Measurements from ENCODE around the gene CRABP2.

Gene CRABP2

DNA sequence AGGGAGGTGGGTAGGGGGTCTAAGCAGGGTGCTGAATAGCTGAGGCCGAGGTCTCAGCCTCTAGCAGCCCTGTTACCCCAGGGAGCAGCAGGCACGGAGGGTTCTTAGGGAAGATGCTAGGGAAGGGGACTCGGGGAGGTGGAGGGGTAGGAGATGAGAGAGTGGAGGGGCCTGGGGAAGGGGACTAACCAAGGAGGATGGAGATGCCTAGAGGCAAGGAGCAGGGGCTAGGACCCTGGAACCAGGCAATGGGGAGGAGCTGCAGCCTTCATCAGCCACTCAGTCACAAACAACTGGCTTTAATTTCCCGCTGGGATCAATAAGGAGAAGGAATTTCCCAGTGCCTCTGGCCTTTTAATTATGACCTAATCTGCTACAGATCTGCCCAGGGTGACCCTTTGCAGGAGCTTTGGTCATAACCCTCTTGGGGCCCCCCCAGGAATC is 2.9 kb upstream of the CRABP2 start:
- no peak for DNase-seq

DNA sequence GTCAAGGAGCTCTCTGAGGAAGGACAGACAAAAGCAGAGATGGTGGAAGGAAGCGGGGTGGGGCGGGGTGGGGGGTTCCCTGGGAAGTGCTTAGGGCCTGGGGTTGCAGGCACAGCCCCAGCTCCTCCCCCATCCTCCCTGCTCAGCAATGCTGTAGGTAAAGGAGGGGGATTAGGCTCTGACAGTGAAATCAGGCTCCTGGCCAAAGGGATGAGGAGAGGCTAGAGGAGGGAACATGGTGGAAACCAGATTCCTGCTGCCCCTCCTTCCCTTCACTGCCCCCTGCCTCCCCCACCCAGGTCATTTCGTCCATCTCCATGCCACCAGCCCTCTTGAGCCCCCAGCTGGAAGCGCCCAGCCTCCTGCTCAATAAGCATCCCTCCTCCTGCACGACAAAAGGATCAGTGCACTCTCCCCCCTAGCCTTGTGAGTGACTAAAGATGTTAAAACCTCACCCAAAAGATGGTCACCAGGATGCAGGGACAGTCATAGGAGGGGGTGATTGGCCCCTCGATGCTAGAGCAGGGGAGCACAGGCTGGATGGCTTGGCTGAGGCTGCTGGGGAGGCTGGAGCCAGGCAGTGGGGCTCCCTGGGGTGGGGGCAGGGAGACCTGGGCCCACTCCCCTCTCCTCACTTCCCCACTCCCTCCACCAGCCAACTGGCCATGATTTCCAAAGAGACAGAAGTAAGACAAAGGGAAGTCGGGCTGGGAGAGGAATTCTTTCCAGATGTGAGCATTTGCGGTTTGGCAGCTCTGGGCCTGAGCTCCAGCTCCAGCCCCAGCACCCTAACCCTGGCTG is 2.2 kb upstream of the CRABP2 start:
- peak; percentile 66 for DNase-seq

DNA sequence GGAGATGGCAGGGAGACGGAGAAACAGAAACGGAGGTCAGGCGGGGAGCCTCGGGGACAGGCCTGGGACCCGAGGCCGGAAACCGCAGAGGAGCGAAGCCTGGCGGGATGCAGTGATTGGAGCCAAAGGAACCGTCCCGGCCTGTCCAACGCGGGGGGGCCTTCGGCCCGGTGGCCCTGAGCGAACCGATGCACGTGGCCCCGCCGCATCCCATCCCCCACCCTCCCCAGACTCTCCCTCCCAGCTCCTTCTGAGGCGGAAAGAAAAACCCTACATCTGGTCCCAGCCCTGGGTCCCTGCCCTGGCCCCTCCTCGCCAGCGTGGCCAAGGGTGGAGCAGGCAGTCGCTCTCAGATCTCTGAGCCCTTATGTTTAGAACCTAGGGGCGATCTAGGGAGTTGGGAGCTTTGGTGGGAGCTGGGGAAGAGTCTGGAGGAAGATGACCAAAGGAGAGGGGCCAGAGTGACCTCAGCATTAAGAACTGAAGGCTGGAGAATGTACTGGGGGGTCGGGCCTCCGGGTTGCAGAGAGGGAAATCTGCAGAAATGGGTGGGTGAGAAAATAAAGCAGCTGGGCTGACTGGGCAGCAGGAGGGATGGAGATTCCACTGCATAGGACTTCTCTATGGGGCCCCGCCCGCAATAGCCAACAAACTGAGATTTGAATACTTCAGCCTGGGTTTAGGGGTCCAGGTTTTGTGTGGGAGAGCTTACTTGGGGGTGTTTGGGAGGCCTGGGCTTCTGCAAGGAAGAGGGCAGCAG is 1.5 kb upstream of the CRABP2 start:
- peak; percentile 57 for DNase-seq

- peak; percentile 43 for DNase-seq
Observed at GRCh38 chr1:156705918-156706656, 704 bp upstream of the CRABP2 start.

DNA sequence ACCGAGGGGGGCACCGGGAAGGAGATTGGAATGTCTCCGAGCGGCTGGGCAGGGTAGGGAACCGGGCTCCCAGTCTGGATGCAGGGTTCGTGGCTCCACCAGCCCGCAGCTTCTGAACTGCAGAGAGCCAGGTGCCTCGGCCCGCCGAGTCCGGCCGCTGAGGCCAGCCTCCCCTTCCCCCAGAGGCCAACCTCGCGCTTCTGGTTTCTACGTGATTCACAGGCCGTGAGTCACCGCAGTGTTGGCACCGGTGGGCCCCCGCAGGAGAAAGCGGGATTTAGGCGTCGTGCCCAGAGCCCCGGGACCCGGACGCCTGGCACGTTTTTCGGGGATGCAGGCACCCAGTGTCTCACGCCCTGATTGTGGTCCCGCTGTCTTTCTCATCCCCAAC is 458 bp downstream of the CRABP2 start:
- peak; percentile 75 for DNase-seq

- DNase-seq: no peak
Observed at GRCh38 chr1:156704166-156704711, 1.1 kb downstream of the CRABP2 start.

DNA sequence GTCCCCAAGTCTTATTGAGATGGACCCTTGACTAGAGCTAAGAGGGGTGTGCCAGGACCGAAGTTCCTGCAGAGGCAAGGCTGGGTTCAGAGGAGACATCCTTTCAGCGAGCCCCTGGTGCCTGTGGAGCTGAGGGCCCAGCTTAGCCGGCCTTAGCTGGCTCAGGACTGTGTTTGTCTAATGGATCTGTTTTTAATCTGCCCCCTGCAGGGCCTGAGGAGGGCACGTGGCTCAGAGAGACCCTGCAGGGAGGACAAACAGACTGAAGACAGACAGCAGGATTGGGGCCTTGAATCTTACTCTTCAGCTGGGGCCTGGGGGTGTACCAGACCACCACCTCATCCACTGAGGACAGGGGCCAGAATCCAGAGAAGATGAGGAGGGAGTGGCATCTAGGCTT is 1.6 kb downstream of the CRABP2 start:
- peak; percentile 50 for DNase-seq

- no peak for DNase-seq
Observed at GRCh38 chr1:156703336-156703735, 2.0 kb downstream of the CRABP2 start.

GRCh38 chr1:156700736-156701531 is 4.4 kb downstream of the CRABP2 start:
- DNase-seq: no peak

GRCh38 chr1:156698995-156699394 is 6.4 kb downstream of the CRABP2 start:
- DNase-seq: no peak

DNA sequence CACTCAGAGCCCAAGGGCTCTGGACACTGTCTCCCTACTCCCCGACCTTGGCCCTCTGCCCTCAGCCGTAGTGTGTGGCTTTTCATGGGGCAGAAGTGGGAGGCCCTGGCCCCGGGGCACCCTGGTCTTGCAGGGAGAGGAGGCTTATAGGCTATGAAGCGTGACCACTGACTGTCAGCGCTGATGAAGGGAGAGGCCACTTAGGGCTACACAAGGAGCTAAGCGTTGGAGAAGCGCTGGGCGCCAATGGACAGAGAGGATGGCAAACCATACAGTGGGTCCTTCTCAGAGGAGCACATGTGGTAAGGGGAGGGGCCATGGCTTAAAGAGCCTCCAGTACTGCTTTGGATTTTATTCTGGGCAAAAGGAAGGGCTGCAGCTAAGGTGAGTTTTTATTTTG is 7.9 kb downstream of the CRABP2 start:
- DNase-seq: no peak

DNA sequence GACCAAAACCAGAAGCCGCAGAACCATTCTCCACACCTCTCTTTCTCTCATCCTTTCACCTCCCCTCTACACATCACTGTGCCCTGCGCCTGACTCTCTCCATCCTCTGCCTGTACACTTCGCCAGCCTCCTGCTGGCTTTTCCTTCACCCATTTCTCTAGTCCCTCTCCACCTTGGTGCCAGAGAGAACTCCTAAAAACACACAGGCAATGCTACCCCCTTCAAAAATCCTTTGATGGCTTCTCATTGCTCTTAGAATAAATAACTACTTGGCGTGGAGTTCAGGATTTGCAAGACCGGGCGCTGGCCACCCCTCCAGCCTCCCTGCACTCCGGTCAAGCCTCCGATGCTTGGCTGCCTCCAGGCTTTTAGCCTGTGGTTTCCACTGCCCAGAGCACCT is 8.6 kb downstream of the CRABP2 start:
- no peak for DNase-seq

DNA sequence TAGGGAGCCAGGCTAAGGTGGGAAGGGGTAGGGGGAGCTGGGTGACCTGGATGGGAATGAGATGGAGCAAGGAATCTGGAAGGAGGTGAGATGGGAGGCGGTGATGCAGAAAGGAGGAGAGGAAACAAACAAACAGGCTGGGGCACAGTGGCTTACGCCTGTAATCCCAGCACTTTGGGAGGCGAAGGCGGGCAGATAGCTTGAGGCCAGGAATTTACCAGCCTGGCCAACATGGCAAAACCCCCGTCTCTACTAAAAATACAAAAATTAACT is 10.8 kb downstream of the CRABP2 start:
- no peak for DNase-seq

- DNase-seq: no peak
Observed at GRCh38 chr1:156693848-156694689, 11.3 kb downstream of the CRABP2 start.

DNA sequence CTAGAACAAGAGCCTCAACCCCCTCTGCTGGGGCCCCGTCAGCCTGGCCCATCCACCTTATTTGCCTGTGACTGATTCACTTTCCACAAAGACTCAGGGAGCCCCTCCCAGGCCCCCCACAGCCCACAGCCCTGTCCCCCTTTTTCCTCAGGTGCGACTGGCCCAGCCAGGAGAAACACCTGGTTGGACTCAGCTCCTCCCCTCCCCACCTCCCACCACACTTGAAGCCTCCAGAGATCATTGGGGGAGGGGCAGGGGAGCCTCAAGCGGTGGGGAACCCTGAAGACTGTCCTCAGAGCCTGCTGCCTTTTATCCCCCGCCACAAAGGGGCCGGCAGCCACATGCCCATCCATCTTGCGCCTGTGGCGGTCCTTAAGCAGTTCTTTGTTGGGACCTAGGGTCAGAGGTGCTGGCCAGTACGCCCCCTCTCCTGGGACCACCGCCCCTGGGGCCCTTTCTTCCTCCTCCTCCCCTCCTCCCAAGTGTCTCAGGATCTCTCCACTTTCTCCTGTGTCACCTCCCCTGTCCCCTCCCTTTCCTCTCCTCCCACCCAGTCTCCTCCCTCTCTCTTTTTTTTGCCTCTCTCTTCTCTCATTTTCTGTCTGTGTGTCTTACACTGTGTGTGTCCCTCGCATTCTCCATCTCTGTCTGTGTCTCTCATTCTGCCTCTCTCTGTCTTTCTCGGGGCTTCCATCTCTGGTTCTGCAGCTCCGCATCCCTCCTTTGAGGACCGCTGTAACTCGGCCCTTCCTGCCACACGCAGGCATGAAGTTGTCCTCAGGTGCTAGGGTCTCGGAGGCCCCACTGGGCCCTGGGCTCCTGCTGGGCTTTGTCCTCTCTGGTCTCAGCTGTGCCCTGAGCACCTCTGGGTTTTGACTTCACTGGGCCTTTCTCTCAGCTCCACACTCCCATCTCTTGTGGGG is 12.2 kb downstream of the CRABP2 start:
- DNase-seq: no peak

GRCh38 chr1:156692441-156692924 is 12.9 kb downstream of the CRABP2 start:
- DNase-seq: no peak

GRCh38 chr1:156691665-156692440 is 13.5 kb downstream of the CRABP2 start:
- DNase-seq: no peak

DNA sequence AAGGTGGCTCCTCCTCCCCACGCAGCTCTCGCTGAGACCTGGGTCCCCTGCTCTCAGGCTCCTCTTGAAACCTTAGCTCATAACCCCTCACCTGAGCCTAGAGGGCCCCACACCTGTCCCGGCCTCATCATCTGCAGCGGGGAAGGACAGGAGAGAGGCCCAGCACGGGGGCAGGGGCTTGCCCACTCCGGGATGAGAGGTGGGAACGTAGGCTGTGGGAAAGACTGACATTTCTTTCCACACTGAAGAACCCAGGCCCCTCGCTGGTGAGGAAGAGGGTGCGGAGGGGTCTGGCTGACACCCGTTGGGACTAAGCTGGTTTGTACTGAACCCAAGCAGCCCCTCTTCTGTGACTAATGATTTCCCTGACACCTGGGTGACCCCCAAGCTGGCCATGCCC is 14.2 kb downstream of the CRABP2 start:
- no peak for DNase-seq

DNA sequence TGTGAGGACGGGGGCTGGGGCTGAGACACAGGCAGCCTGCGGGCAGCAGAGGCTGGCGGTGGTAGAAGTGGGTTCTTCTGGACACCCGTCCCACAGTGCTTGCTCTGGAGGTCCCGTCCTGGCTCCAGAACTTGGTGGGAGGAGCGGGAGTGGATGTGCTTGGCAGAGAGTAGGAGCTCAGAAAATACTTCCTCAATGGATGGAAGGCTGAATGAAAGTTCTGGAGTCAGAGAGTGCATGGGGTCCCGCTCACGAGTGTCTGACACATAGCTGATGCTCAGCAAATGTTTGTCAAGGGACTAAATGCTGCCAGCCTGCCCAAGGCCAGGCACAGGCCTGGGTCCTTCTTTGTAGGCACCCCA is 14.7 kb downstream of the CRABP2 start:
- DNase-seq: no peak

Data from fibroblast of skin of back (primary cell).